ENCODE measurements around the gene HLA-DMA. TPM values are rescaled to one million over a fixed set of nuclear protein-coding genes. Genes with fewer than 3 reads are reported as not detected.

Gene HLA-DMA
- total and polyA plus RNA-seq, 9 donors = 5.7 to 162 (median 19.2) TPM

DNA sequence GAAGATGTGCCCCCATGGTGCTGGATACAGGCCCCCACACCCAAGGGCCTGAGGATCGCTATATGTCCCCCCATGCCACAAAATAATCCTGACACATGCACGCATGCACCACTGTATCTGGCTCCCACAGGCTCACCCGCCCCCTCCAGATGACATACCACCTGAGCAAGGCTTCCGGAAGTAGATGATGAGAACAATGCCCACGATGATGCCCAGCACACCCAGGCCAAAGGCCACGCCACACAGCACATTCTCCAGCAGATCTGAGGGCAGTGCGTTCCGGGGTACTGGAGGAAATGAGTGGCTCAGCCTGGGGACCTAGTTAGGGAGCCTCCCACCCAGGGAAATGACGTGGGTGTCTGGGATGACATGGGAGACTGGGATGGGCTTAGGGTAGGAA is 3.8 kb downstream of the HLA-DMA start:
- intact Hi-C loops (cut with DNase I) = no loop called here
- Histone ChIP-seq H3K4me3 (no peak overlapping the region), H3K9me3 (peaks cover 0 to 8% of the 10 kb centered on the region in 2 donors), H3K4me1 (ENCODE audit: insufficient read depth) (peaks cover 2% of the 10 kb centered on the region), H3K27ac (no peak overlapping the region), H3K36me3 (no peaks in the 10 kb centered on the region), H3K27me3 (no peaks in the 10 kb centered on the region)
- TF ChIP-seq CTCF (IDR thresholded peaks at IDR 0.05) (no peak), EP300 (IDR thresholded peaks at IDR 0.05) (no peak), POLR2A (IDR thresholded peaks at IDR 0.05) (no peak)
- WGBS, 3 donors = 82 to 92% (median 91%) methylated on average over 9 of the region's 9 CpGs
- no peak for DNase-seq

GRCh38 chr6:32947552-32948465 is 5.1 kb downstream of the HLA-DMA start:
- Histone ChIP-seq H3K36me3 (no peaks in the 10 kb centered on the region), H3K4me1 (ENCODE audit: insufficient read depth) (no peaks in the 10 kb centered on the region), H3K27ac (no peak overlapping the region), H3K27me3 (no peaks in the 10 kb centered on the region), H3K4me3 (no peak overlapping the region), H3K9me3 (peaks cover 0 to 8% of the 10 kb centered on the region in 2 donors)
- WGBS, 3 donors = 41 to 60% (median 49%) methylated on average over 11 of the region's 11 CpGs
- DNase-seq = no peak
- intact Hi-C loops (cut with DNase I) = no loop called here
- TF ChIP-seq CTCF (IDR thresholded peaks at IDR 0.05) (peak in 2 of 3 donors; percentile 11 to 13), POLR2A (IDR thresholded peaks at IDR 0.05) (no peak)

GRCh38 chr6:32946893-32947292 is 6.0 kb downstream of the HLA-DMA start:
- intact Hi-C loops (cut with DNase I) = no loop called here

DNA sequence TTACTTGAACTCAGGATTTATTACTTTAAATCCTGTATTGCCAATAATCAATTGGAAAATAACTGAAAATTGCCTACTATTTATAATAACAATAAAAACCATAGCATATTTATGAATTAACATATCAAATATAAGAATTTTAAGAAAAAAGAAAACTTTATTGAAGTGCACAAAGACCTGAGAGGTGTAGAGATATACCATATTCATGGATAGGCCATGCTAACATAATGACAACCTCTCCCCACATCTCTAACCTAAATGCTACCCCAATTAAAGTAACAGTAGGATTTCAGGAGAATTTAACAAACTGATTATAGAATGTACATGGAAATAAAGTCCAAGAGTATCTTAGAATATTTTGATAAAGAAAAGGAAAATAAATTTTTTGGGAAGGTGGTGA is 6.9 kb downstream of the HLA-DMA start:
- intact Hi-C loops (cut with DNase I) = no loop called here
- Histone ChIP-seq H3K27me3 (no peaks in the 10 kb centered on the region), H3K36me3 (no peaks in the 10 kb centered on the region)

More at GRCh38 chr6:32946893-32947292, 6.0 kb downstream of the HLA-DMA start:
- no peaks in the 10 kb centered on the region for H3K27me3 ChIP-seq
- H3K4me3 ChIP-seq = no peak overlapping the region
- DNase-seq = no peak
- TF ChIP-seq POLR2A (IDR thresholded peaks at IDR 0.05) (no peak), EP300 (IDR thresholded peaks at IDR 0.05) (no peak)
- H3K36me3 ChIP-seq = no peaks in the 10 kb centered on the region
- H3K27ac ChIP-seq = no peak overlapping the region
- H3K9me3 ChIP-seq = peaks cover 0 to 8% of the 10 kb centered on the region in 2 donors
- no peaks in the 10 kb centered on the region for H3K4me1 ChIP-seq (ENCODE audit: insufficient read depth)

More for the DNA sequence above, 6.9 kb downstream of the HLA-DMA start:
- no peak overlapping the region for H3K4me3 ChIP-seq
- TF ChIP-seq POLR2A (IDR thresholded peaks at IDR 0.05) (no peak), EP300 (IDR thresholded peaks at IDR 0.05) (no peak), CTCF (IDR thresholded peaks at IDR 0.05) (no peak)
- no peaks in the 10 kb centered on the region for H3K4me1 ChIP-seq (ENCODE audit: insufficient read depth)
- no peak overlapping the region for H3K27ac ChIP-seq
- H3K9me3 ChIP-seq = peaks cover 0 to 8% of the 10 kb centered on the region in 2 donors
- no peak for DNase-seq
